Fibroblast of lung (primary cell): ENCODE data around the gene TRIM71.

Experiments used
- CTCF ChIP-seq, 2 donors: IDR thresholded peaks in 1 of 2; conservative IDR thresholded peaks in 1 of 2; 1 replicate in 1 of 2; 2 replicates in 1 of 2; pipeline ENCODE4 v1.5.1; 2011 to 2012; ENCODE audit warnings: low read length in 2 of 2, control low read depth in 1 of 2, inconsistent platforms in 1 of 2, low read depth in 1 of 2, mild to moderate bottlenecking in 1 of 2
- EZH2 ChIP-seq: IDR thresholded peaks from 2 replicates; pipeline ENCODE4 v1.5.1; 2012; ENCODE audit warnings: low read length, control low read depth, mild to moderate bottlenecking; ENCODE audit errors: missing control alignments

GRCh38 chr3:32844322-32844654 lies 26.5 kb downstream of the TRIM71 start:
- TF ChIP-seq CTCF (conservative IDR thresholded peaks at IDR 0.05 in 1 of 2, IDR thresholded peaks at IDR 0.05 in 1 of 2; ENCODE audit: low read depth in 1 of 2, low read length in 2 of 2) (no peak), EZH2 (no peak)
